GM23338 (cell line): ENCODE measurements around the gene MYCBPAP. TPM values are rescaled to one million over a fixed set of nuclear protein-coding genes. Genes with fewer than 3 reads are reported as not detected.

Experiments
- JUNB ChIP-seq: IDR thresholded peaks from one replicate; pipeline ENCODE4 v1.6.1; 2016; ENCODE audit warnings: antibody characterized with exemption; ENCODE audit not compliant: unreplicated experiment
- NANOG ChIP-seq: IDR thresholded peaks from 2 replicates; pipeline ENCODE4 v1.6.1; 2016; ENCODE audit warnings: antibody characterized with exemption, borderline replicate concordance
- REST ChIP-seq: IDR thresholded peaks from one replicate; pipeline ENCODE4 v1.6.1; 2018; ENCODE audit warnings: antibody characterized with exemption; ENCODE audit not compliant: unreplicated experiment
- ZNF114 ChIP-seq: fragments of 250-450 bp; sonication (Bioruptor Pico); IDR thresholded peaks from 2 replicates; pipeline ENCODE4 v1.5.0; 2020; ENCODE audit warnings: mild to moderate bottlenecking, moderate library complexity
- ZNF462 ChIP-seq: fragments of 250-450 bp; sonication (Bioruptor Pico); IDR thresholded peaks from 2 replicates; pipeline ENCODE4 v1.5.0; 2020; ENCODE audit warnings: mild to moderate bottlenecking, moderate library complexity
- polyA plus RNA-seq: library from polyadenylated mRNA; unstranded; fragments of >200 nt; fragmentation: Nextera tagmentation; extraction: Ambion mirVana; gene quantifications from 2 replicates; pipeline ENCODE4 v1.2.1, GENCODE V29; 2016
- total RNA-seq: library from RNA; depleted of rRNA; stranded (reverse); fragments of >200 nt; shearing (Covaris generic); gene quantifications from 2 replicates; pipeline ENCODE4 v1.2.3, GENCODE V29; 2014

Gene MYCBPAP
- total and polyA plus RNA-seq, 2 experiments from 2014 or later = 0.63 to 1.7 TPM

GRCh38 chr17:50467114-50467854, 41.0 kb upstream of the MYCBPAP start (continued):
- TF ChIP-seq ZNF462 (no peak), REST (no peak), ZNF114 (no peak), JUNB (no peak), NANOG (no peak)
